PC-9 (cell line): ENCODE results near the gene TF.

Experiments used
- CTCF ChIP-seq: fragments of 200-600 bp; sonication (generic); conservative IDR thresholded peaks from 2 replicates; pipeline ENCODE4 v1.6.1; 2017; ENCODE audit warnings: mixed run types, antibody characterized with exemption, mild to moderate bottlenecking, moderate library complexity
- EZH2 ChIP-seq: fragments of 200-600 bp; sonication (generic); IDR thresholded peaks from 2 replicates; pipeline ENCODE4 v1.8.0; 2017; ENCODE audit warnings: antibody characterized with exemption, low read depth

GRCh38 chr3:133753107-133753778 is 7.0 kb downstream of the TF start:
- TF ChIP-seq CTCF: no peak
- TF ChIP-seq EZH2: no peak
